Panc1 (cell line): ENCODE measurements around the gene ZNF318. TPM values are rescaled to one million over a fixed set of nuclear protein-coding genes. Genes with fewer than 3 reads are reported as not detected.

Experiments used
- ATAC-seq: fragments of 200-7000 bp; cut with Tn5 transposase; 2 replicates; pipeline ENCODE4 v1.9.1; 2020; ENCODE audit warnings: mild to moderate bottlenecking, moderate library complexity
- BruUV-seq: library from RNA; stranded (reverse); fragments of 400-500 nt; replicated peaks from 2 replicates; lab custom pipeline; 2021; lab: Mats Ljungman, UMichigan
- CTCF ChIA-PET: fragments of 300-600 bp; sonication (Branson Sonifier 250); formaldehyde crosslinking; loops from one replicate; lab custom pipeline; 2022; ENCODE audit warnings: antibody characterized with exemption; lab: Charles Lee
- POLR2A ChIA-PET: fragments of 300-600 bp; sonication (Branson Sonifier 250); formaldehyde crosslinking; loops from one replicate; lab custom pipeline; 2022; ENCODE audit warnings: antibody characterized with exemption; lab: Charles Lee
- DNase-seq: peaks from one replicate; pipeline ENCODE4 v3.0.0-alpha.2; 2010; ENCODE audit warnings: low read depth, low spot score
- H3K27ac ChIP-seq: 2 replicates; pipeline ENCODE4 v1.5.1; 2011; ENCODE audit warnings: mild to moderate bottlenecking, low read length, inconsistent platforms
- H3K27me3 ChIP-seq: fragments of 200-500 bp; sonication (Bioruptor generic); 2 replicates; pipeline ENCODE4 v1.6.0; 2014; ENCODE audit warnings: low read length, inconsistent platforms; ENCODE audit not compliant: control insufficient read depth, insufficient read depth
- H3K36me3 ChIP-seq: fragments of 200-500 bp; sonication (Bioruptor generic); 2 replicates; pipeline ENCODE4 v1.5.1; 2014; ENCODE audit warnings: inconsistent platforms, mild to moderate bottlenecking, low read length, moderate library complexity; ENCODE audit not compliant: control insufficient read depth, insufficient read depth
- H3K4me1 ChIP-seq: 2 replicates; pipeline ENCODE4 v1.5.1; 2011; ENCODE audit warnings: inconsistent platforms, mild to moderate bottlenecking, low read length, moderate library complexity; ENCODE audit not compliant: control insufficient read depth, insufficient read depth
- H3K4me3 ChIP-seq, 2 experiments: 2 replicates each; pipeline ENCODE4 v1.5.1; 2011 to 2012; ENCODE audit warnings: low read depth in 2 of 2, low read length in 2 of 2, mild to moderate bottlenecking in 2 of 2, inconsistent platforms in 1 of 2, moderate library complexity in 1 of 2
- H3K9me3 ChIP-seq: fragments of 200-500 bp; sonication (Bioruptor generic); 2 replicates; pipeline ENCODE4 v1.5.1; 2014; ENCODE audit warnings: low read depth, mild to moderate bottlenecking, inconsistent platforms, low read length, moderate library complexity; ENCODE audit not compliant: control insufficient read depth, insufficient read depth
- POLR2AphosphoS5 ChIP-seq: IDR thresholded peaks from 2 replicates; pipeline ENCODE4 v1.6.1; 2012; ENCODE audit warnings: mild to moderate bottlenecking, low read depth, low read length, moderate library complexity
- SIN3A ChIP-seq: IDR thresholded peaks from 2 replicates; pipeline ENCODE4 v1.6.1; 2012; ENCODE audit warnings: low read depth, mild to moderate bottlenecking, low read length, moderate library complexity, borderline replicate concordance; ENCODE audit not compliant: insufficient read depth
- TCF7L2 ChIP-seq: IDR thresholded peaks from 2 replicates; pipeline ENCODE4 v1.6.1; 2011; ENCODE audit warnings: mild to moderate bottlenecking, low read depth, low read length, inconsistent platforms
- in situ Hi-C: cut with HindIII; loops from 2 replicates; pipeline ENCODE4 v1.10.0; 2016; ENCODE audit warnings: low sequenced_read_pairs, low pct_unique_long_range_greater_than_20kb
- intact Hi-C: fragments of 100-400 bp; cut with micrococcal nuclease; formaldehyde crosslinking; loops from one replicate; pipeline ENCODE4 v1.10.0; 2022; ENCODE audit not compliant: unreplicated experiment
- total RNA-seq: library from RNA; stranded (reverse); gene quantifications from one replicate; pipeline ENCODE4 v1.2.1, GENCODE V29; 2021; ENCODE audit not compliant: unreplicated experiment
- TF ChIP-seq, protein P1 (sequence below), 2 experiments: IDR thresholded peaks; 2 replicates each; pipeline ENCODE4 v1.6.1; 2011 to 2012; ENCODE audit warnings: low read depth in 2 of 2, control low read depth in 1 of 2, low read length in 1 of 2, mild to moderate bottlenecking in 1 of 2, moderate library complexity in 1 of 2; ENCODE audit not compliant: insufficient read depth in 1 of 2
- TF ChIP-seq, protein P2 (sequence below): fragments of 450-650 bp; IDR thresholded peaks from 2 replicates; pipeline ENCODE4 v1.5.1; 2017; ENCODE audit warnings: mild to moderate bottlenecking

The ZNF318 gene
- total RNA-seq, 1 experiment from 2014 or later, result 28.0 TPM

DNA sequence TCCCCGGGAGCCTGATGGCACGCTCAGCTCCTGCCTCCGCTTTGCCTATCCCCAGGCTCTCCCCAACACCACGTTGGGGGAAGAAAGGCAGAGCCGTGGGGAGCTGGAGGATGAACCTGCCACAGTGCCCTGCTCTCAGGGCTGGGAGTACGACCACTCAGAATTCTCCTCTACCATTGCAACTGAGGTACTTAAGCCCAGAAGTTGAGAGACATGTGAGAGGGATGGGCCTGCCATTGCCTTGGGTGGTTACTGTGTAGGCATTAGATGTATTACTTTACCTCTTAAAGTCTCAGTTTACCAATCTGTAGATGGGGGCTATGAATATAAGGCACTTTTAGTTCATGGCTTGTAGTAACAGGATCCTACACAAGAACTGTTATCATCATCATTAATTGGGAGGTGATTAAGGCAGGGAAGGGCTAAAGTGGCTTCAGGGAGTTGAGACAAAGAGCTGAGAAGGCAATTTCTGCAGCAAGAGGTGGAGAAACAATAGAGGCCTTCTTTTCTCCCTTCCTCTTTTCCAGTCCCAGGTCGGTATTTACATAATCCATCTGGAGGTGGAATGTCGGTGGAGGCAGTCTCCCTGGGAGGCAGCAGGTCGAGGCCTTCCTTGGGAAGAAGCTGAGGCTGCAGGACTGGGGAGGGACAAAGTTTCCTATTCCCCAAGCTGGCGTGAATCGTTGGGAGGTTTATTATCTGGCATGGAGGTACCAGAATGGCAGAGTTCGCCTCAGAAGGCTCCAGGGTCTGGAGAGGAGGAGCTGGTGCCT is 70.7 kb downstream of the ZNF318 start:
- DNase-seq (no peak), ATAC-seq (no peak)
- intact Hi-C loops, result no loop called here
- no TSS peak for BruUV-seq
- CTCF ChIA-PET, result interaction anchor here (0.7 kb wide), 1 partner anchor 35 kb away, joined by 3 read pairs; no protein-coding TSS in a partner anchor
- no peaks in the 10 kb centered on the region for H3K36me3 ChIP-seq
- H3K9me3 ChIP-seq, result no peaks in the 10 kb centered on the region
- POLR2A ChIA-PET, result no interaction called here
- no peak overlapping the region for H3K27ac ChIP-seq
- H3K4me1 ChIP-seq, result no peaks in the 10 kb centered on the region
- no peaks in the 10 kb centered on the region for H3K27me3 ChIP-seq
- H3K4me3 ChIP-seq, result no peak overlapping the region
- in situ Hi-C loops, result no loop called here
- TF ChIP-seq, protein P1, sequence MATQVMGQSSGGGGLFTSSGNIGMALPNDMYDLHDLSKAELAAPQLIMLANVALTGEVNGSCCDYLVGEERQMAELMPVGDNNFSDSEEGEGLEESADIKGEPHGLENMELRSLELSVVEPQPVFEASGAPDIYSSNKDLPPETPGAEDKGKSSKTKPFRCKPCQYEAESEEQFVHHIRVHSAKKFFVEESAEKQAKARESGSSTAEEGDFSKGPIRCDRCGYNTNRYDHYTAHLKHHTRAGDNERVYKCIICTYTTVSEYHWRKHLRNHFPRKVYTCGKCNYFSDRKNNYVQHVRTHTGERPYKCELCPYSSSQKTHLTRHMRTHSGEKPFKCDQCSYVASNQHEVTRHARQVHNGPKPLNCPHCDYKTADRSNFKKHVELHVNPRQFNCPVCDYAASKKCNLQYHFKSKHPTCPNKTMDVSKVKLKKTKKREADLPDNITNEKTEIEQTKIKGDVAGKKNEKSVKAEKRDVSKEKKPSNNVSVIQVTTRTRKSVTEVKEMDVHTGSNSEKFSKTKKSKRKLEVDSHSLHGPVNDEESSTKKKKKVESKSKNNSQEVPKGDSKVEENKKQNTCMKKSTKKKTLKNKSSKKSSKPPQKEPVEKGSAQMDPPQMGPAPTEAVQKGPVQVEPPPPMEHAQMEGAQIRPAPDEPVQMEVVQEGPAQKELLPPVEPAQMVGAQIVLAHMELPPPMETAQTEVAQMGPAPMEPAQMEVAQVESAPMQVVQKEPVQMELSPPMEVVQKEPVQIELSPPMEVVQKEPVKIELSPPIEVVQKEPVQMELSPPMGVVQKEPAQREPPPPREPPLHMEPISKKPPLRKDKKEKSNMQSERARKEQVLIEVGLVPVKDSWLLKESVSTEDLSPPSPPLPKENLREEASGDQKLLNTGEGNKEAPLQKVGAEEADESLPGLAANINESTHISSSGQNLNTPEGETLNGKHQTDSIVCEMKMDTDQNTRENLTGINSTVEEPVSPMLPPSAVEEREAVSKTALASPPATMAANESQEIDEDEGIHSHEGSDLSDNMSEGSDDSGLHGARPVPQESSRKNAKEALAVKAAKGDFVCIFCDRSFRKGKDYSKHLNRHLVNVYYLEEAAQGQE (IDR thresholded peaks at IDR 0.05; ENCODE audit: insufficient read depth in 1 of 2, low read depth in 2 of 2, low read length in 1 of 2), result no peak
- TF ChIP-seq POLR2AphosphoS5, result no peak
- TF ChIP-seq TCF7L2, result no peak
- TF ChIP-seq, protein P2, sequence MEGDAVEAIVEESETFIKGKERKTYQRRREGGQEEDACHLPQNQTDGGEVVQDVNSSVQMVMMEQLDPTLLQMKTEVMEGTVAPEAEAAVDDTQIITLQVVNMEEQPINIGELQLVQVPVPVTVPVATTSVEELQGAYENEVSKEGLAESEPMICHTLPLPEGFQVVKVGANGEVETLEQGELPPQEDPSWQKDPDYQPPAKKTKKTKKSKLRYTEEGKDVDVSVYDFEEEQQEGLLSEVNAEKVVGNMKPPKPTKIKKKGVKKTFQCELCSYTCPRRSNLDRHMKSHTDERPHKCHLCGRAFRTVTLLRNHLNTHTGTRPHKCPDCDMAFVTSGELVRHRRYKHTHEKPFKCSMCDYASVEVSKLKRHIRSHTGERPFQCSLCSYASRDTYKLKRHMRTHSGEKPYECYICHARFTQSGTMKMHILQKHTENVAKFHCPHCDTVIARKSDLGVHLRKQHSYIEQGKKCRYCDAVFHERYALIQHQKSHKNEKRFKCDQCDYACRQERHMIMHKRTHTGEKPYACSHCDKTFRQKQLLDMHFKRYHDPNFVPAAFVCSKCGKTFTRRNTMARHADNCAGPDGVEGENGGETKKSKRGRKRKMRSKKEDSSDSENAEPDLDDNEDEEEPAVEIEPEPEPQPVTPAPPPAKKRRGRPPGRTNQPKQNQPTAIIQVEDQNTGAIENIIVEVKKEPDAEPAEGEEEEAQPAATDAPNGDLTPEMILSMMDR, result no peak
- no peak for TF ChIP-seq SIN3A

DNA sequence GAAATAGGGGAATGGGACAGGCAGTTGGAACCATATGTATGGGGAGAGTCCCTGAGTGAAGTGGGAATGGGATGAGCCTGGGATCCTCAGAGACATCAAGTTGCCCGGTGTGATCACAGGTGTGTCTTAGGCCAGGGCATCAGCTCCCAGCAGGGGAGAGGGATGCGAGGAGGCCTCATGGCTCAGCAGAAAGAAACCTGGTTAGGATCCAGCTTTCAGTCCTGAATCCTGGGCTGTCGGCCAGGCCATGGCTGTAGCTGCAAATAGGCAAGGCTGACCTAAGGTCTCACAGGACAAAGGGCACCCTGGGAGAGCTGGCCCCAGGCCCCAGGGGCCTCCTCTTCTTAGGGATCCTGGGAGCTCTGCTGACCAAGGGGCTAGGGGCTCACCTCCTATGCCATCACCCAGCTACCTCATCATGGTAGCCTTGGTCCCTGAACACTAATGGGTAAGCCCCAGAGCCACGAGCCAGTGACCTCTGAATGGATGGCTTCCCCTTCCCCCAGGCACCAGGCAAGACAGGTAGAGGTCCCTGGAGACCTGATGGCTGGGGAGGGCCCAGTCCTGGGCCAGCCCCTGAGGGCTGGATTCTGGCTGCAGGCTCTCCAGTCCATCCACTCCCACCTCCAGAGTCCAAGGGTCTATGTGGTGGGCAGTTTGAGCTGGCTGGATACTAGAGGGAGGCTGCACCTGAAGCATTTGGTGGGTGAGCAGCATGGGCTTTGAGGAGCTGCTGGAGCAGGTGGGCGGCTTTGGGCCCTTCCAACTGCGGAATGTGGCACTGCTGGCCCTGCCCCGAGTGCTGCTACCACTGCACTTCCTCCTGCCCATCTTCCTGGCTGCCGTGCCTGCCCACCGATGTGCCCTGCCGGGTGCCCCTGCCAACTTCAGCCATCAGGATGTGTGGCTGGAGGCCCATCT is 71.5 kb downstream of the ZNF318 start, which contains the start of gene SLC22A7:
Gene SLC22A7, plus strand, starts transcription at position 617 of the 921 bp plus-strand sequence. Its CDS starts 99 bp downstream, at position 716.
- in situ Hi-C loops (no loop called here), intact Hi-C loops (no loop called here)
- Histone ChIP-seq H3K27ac (no peak within 1 kb of the TSS), H3K4me1 (no peaks in the 10 kb centered on the region), H3K9me3 (no peaks in the 10 kb centered on the region), H3K27me3 (no peaks in the 10 kb centered on the region), H3K4me3 (no peak within 1 kb of the TSS), H3K36me3 (no peaks in the 10 kb centered on the region)
- BruUV-seq, result no TSS peak
- TF ChIP-seq SIN3A (no peak), POLR2AphosphoS5 (no peak), TCF7L2 (no peak)
- TF ChIP-seq, protein P2, result no peak
- TF ChIP-seq, protein P1 (IDR thresholded peaks at IDR 0.05; ENCODE audit: insufficient read depth in 1 of 2, low read depth in 2 of 2, low read length in 1 of 2), result no peak
- CTCF ChIA-PET, result interaction anchor here (0.7 kb wide), 1 partner anchor 10 kb away, joined by 3 read pairs; no protein-coding TSS in a partner anchor
- DNase-seq (no peak), ATAC-seq (no peak)
- POLR2A ChIA-PET, result interaction anchor here (1.0 kb wide), 1 partner anchor 20 kb away, joined by 3 read pairs; no protein-coding TSS in a partner anchor
